Neutrophil (primary cell): Measurements from ENCODE around the gene GFRA4.

ENCODE experiments used
- H3K27ac ChIP-seq: fragments of 200-600 bp; sonication (generic); 2 replicates; pipeline ENCODE4 v1.5.1; 2016; ENCODE audit warnings: mild to moderate bottlenecking, moderate library complexity
- H3K27me3 ChIP-seq: fragments of 200-600 bp; sonication (generic); 2 replicates; pipeline ENCODE4 v1.6.0; 2016; ENCODE audit warnings: mild to moderate bottlenecking
- H3K36me3 ChIP-seq: fragments of 200-600 bp; sonication (generic); 2 replicates; pipeline ENCODE4 v1.5.1; 2017
- H3K4me1 ChIP-seq, 2 experiments: fragments of 200-600 bp in 1 of 2; sonication (generic) in 1 of 2; 1 replicate in 1 of 2; 2 replicates in 1 of 2; pipeline versions ENCODE4 v1.5.1 to v1.6.1; 2013 to 2016; ENCODE audit warnings: low read depth in 1 of 2, low read length in 1 of 2, mild to moderate bottlenecking in 1 of 2, moderate library complexity in 1 of 2; ENCODE audit not compliant: control insufficient read depth in 1 of 2, insufficient read depth in 1 of 2
- H3K4me3 ChIP-seq, 2 experiments: fragments of 200-600 bp in 1 of 2; sonication (generic) in 1 of 2; 1 replicate in 1 of 2; 2 replicates in 1 of 2; pipeline ENCODE4 v1.5.1; 2013 to 2016; ENCODE audit warnings: low read depth in 1 of 2, low read length in 1 of 2, mild to moderate bottlenecking in 1 of 2, moderate library complexity in 1 of 2
- H3K9me3 ChIP-seq: fragments of 200-600 bp; sonication (generic); 2 replicates; pipeline ENCODE4 v1.5.1; 2016
- TF ChIP-seq, protein P1 (sequence below): fragments of 200-600 bp; sonication (generic); IDR thresholded peaks from 2 replicates; pipeline ENCODE4 v1.5.1; 2016; ENCODE audit warnings: antibody characterized with exemption

Gene GFRA4

GRCh38 chr20:3613821-3614440 lies 49.3 kb downstream of the GFRA4 start:
- Histone ChIP-seq H3K9me3 (no peaks in the 10 kb centered on the region), H3K4me3 (no peak overlapping the region), H3K27me3 (no peaks in the 10 kb centered on the region), H3K4me1 (no peaks in the 10 kb centered on the region), H3K27ac (no peak overlapping the region), H3K36me3 (no peaks in the 10 kb centered on the region)
- TF ChIP-seq, protein P1, sequence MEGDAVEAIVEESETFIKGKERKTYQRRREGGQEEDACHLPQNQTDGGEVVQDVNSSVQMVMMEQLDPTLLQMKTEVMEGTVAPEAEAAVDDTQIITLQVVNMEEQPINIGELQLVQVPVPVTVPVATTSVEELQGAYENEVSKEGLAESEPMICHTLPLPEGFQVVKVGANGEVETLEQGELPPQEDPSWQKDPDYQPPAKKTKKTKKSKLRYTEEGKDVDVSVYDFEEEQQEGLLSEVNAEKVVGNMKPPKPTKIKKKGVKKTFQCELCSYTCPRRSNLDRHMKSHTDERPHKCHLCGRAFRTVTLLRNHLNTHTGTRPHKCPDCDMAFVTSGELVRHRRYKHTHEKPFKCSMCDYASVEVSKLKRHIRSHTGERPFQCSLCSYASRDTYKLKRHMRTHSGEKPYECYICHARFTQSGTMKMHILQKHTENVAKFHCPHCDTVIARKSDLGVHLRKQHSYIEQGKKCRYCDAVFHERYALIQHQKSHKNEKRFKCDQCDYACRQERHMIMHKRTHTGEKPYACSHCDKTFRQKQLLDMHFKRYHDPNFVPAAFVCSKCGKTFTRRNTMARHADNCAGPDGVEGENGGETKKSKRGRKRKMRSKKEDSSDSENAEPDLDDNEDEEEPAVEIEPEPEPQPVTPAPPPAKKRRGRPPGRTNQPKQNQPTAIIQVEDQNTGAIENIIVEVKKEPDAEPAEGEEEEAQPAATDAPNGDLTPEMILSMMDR, result no peak

GRCh38 chr20:3612795-3613572 lies 50.2 kb downstream of the GFRA4 start:
- Histone ChIP-seq H3K36me3 (no peaks in the 10 kb centered on the region), H3K4me1 (no peaks in the 10 kb centered on the region), H3K4me3 (no peak overlapping the region), H3K27ac (no peak overlapping the region), H3K9me3 (no peaks in the 10 kb centered on the region), H3K27me3 (no peaks in the 10 kb centered on the region)
- TF ChIP-seq, protein P1, result no peak

DNA sequence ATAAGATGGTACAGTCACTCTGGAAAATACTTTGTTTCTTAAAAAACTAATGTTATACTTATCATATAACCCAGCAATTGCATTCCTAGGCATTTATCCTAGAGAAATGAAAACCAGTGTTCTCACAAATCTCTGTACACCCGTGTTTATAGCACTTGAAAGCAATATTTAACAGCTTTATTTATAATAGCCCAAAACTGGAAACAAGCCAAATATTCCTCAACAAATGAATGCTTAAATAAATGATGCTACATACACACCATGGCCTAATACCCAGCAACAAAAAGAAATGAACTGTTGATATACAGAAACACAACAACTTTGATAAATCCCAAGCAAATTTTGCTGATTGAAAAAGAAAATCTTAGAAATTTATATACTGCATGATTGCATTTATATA lies 51.3 kb downstream of the GFRA4 start:
- TF ChIP-seq, protein P1, result no peak
- Histone ChIP-seq H3K27me3 (no peaks in the 10 kb centered on the region), H3K9me3 (no peaks in the 10 kb centered on the region), H3K27ac (no peak overlapping the region), H3K4me3 (no peak overlapping the region), H3K4me1 (no peaks in the 10 kb centered on the region), H3K36me3 (no peaks in the 10 kb centered on the region)
